HG02884 (cell line): ENCODE results near the gene URAD.

Source experiments
- ATAC-seq: cut with Tn5 transposase; IDR thresholded peaks from one replicate; pipeline ENCODE4 v1.9.1; 2021; ENCODE audit warnings: mild to moderate bottlenecking, moderate library complexity; ENCODE audit not compliant: unreplicated experiment

URAD gene

GRCh38 chr13:28001049-28001448, 12.6 kb upstream of the URAD start:
- no peak for ATAC-seq

GRCh38 chr13:28000567-28000966, 12.1 kb upstream of the URAD start:
- ATAC-seq, result no peak

- peak; percentile 87 for ATAC-seq
Measured at GRCh38 chr13:27997904-27998522, 9.5 kb upstream of the URAD start.

- no peak for ATAC-seq
Measured at GRCh38 chr13:27991881-27992280, 3.4 kb upstream of the URAD start.

DNA sequence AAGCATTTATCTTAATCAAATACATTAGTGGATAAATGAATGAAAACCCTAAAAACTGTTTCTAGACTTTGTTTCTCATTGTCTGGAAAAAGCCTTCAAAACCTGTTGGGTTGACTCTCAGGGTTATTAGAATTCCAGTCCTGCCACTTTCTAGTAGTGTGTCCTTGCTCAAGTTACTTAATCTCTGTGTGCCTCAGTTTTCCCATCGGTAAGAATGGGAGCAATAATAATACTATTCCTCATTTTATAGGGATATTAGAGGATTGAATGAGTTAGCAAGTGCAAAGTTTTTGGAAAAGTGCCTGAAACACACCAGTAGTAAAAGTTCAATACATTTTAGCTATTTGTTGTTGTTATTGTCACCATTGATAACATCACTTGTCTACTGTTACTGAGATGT, 2.9 kb downstream of the URAD start:
- ATAC-seq, result no peak

DNA sequence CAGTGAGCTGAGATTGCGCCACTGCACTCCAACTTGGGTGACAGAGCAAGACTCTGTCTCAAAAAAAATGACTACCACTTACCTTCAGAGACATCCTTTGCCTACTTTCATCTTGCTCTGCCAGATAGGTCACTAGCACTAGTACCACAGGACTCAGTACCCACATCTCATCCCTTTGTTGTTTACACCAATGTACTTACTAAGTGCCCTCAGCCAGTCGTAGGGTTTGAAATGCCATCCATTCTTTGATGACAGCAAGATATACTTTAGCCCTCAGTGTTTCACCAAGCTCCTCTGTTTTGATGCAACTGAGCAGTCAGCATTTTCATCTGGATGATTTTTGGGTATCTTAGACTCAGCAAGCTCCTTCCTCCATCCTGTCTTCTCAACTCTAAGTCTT, 6.1 kb downstream of the URAD start:
- ATAC-seq, result no peak

DNA sequence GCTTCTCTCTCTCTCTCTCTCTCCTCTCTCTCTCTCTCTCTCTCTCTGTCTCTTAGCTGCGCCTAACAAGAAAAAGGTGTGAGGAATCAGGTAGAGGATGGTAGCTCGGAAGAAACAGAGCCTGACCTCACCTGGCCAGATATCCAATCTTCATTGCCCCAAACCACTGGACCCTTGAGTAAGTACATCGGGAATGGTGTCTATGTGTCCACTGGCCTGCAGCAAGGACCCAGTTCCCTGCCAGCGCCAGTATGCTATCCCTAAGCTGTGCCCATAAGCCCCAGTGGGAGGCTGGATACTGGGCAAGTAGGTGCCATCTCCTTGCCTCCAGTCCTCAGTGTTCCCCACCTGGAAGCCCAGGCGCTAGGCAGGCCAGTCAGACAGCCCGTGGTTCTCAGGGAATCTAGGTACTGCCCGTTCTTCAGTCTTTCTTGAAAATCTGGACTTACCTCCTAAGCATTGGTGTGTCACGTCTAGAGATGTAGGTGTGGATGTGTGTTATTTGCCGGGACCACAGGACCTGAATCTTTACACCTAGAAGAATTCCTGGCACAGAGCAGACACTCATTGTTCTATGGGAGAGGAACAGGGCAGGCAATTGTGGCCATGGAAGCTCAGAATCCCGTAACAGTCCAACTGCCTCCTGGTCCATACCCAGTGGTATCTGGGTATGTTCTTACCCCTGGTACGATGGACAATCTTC, 7.3 kb downstream of the URAD start:
- ATAC-seq, result no peak

GRCh38 chr13:27980280-27980998, 8.1 kb downstream of the URAD start:
- no peak for ATAC-seq

DNA sequence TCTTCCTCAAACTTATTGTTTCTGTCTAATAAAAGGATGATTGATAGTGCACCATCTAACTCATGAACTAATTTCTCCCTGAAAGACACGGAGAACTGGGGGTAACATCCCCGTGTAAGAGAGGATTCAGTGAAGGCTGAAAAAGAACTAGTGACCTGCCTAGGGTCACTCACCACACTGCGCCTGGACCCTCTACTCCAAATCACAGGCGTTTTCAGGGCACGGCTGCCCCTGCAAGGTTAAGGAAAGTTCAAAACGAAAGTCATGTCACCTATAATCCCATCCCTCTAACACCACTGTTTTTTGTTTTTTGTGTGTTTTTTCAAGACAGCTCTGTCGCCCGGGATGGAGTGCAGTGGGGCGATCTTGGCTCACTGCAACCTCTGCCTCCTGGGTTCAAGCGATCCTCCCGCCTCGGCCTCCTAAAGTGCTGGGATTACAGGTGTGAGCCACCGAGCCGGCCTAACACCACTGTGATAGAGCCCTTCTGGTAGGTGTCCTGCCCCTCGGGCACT, 8.7 kb downstream of the URAD start:
- no peak for ATAC-seq

DNA sequence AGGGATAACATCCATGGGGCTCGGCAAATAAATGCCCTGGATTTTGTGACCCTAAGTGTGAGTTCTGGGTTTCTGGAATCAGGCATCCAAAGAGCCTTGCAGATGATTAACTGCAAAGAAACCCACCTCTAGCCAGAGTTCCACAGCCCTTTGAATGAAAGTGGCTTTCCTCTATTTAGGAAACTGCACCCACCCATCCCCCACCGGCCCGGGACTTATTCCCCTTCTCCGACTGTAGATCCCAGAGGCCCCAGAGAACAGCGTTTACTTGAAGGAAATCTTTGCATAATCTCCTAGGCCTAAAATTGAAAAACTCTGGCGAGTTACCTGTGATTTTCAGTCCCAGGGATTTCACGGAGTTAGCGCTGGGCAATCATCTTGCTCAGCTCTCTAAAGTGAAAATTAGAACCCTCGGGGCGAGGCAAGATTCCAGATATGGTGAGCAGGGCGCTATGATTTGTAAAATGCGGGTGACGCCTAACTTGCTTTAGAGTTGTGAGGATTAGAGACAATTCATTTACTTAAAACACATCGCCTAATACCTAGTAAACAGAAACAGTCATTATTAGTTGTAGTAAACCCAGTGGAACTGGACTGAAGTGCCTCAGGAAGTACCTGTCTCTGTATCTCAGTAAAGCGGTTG, 9.4 kb downstream of the URAD start:
- no peak for ATAC-seq

GRCh38 chr13:27978301-27978968, 10.1 kb downstream of the URAD start:
- ATAC-seq, result no peak

GRCh38 chr13:27977476-27978300, 10.8 kb downstream of the URAD start:
- ATAC-seq, result no peak

DNA sequence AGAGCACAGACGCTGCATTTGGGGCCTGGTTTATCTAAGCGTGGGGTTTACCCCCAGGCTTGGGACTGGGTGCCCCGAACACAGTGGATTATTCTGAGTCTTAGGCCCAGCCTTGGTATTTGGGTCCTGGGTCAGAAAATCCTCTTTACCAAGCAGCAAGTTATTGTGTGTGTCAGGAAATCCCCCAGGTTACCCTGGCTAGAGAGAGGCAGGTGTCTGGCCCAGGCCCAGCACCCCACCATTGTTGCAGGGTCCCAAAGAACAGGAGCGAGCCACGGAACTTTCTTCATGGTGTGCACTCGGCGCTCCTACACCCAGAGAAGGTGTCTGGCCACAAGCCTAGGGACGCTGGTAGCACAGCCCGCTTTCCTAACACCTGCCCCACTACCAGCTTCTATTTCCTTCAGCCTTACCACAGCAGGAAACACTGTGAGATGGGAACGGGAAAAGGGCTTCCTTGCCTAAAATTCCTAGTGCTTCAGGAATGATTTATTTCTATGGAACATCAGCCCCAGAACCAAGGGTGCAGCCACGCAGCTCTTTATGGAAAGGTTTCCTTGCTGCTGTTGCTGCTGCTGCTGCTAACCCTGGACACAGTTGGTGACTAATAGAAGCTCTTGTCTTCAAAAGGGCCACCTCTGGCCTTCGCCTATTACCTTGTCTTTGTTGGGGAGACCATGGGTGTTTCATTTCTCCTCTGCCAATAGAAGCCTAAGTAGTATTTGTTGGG, 12.0 kb downstream of the URAD start:
- no peak for ATAC-seq

DNA sequence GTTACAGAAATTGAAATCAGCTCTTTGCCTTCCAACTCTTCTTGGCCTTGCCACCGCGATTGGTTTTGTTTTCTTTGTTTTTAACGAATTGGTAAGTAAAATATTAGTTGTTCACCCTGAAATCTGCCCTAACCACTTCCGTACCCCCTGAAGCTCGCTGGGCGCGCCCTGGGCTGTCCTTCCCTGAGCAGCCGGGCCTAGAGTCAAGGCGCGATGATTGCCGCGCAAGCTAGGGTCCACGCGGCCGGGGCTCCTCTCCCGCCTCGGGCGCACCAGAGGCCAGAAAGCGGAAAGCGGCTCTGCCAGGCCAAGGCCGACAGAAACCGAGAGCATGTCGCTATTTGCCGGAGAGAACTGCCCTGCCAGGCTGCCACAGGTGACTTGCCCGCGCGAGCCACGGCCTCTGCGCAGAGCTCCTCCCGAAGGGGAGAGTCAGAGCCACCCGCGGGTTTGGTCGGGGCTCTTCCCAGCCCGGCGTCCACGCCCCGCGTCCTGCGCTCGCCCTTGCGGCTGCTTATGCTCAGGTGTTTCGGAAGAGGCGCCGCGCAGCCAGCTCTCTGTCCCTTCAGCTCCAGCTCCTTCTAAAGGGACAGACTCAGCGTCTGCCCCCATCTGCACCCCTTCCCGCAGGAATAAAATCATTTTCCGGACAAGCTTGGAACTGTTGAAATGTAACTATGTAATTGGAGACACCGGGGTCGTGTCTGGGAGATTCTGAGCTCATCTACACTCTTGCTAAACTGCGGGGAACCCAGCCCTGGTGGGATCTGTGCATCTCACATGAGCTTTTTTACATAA, 12.7 kb downstream of the URAD start:
- ATAC-seq, result no peak

DNA sequence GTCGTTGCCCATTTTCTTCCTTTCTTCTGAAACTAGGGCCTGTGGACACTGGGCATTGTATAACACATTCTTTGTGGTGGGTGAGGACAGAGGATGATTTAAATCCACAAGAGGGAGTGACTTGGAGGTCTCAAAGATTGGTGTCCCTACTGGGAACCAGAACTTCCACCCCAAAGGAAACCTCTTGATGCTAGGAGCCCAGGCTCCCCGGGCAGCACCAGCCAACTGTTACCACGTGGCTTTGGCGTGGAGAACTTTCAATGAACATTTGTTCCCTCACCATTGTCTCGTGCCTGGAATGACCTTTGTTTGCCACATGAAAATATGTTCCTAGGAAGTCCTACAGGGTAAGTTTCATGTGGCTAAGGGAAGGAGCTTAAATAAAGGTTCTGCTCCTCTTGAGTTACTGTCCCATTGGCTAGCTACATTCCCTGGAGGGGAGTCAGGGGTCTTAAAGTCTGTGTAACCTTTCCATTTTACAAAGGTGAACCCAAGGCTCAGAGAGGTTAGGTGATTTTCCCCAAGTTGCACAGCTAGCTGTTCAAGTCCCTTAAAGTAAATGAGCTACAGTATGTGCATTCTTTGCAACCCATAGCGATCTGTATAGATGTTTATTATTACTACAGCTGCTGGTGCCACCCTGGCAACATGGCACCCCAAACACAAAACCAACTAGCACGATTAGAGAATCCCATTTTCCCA, 14.4 kb downstream of the URAD start:
- no peak for ATAC-seq

DNA sequence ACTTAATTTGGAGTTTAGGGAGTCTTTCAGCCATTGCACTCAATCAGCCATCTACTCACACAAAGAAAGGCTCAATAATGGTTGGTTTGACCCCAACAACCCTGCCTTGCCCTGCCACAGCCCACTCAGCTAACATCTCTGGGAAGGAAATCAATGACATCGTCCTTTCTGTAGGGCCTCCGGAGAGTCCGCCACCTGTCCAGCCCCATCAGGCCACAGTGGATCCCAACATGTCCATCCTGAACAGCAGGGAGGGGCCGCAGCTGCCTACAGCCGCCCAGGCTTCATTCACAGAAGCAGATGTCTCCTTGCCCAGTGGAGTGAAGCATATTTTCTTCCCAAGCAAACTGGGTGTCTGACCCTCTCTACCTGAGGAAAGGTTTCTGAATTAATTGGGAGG, 15.2 kb downstream of the URAD start:
- ATAC-seq, result no peak

- no peak for ATAC-seq
Measured at GRCh38 chr13:27972478-27972820, 16.0 kb downstream of the URAD start.
